NCI-H226 (cell line): ENCODE data around the gene AMN.

Experiments used
- DNase-seq: peaks from one replicate; pipeline ENCODE4 v3.0.0-alpha.2; 2015

AMN gene

GRCh38 chr14:102929241-102930137 lies 7.0 kb downstream of the AMN start:
- DNase-seq: no peak

GRCh38 chr14:102930138-102930752 lies 7.8 kb downstream of the AMN start:
- DNase-seq: no peak

- no peak for DNase-seq
Observed at GRCh38 chr14:102930753-102931579, 8.5 kb downstream of the AMN start.

GRCh38 chr14:102931580-102932285 lies 9.3 kb downstream of the AMN start:
- no peak for DNase-seq

- DNase-seq: no peak
Observed at GRCh38 chr14:102932484-102933248, 10.2 kb downstream of the AMN start.

GRCh38 chr14:102933618-102934231 lies 11.3 kb downstream of the AMN start:
- DNase-seq: no peak

- no peak for DNase-seq
Observed at GRCh38 chr14:102935756-102936155, 13.3 kb downstream of the AMN start.

GRCh38 chr14:102937331-102938175 lies 15.1 kb downstream of the AMN start:
- DNase-seq: no peak

- DNase-seq: no peak
Observed at GRCh38 chr14:102938191-102938590, 15.7 kb downstream of the AMN start.

- DNase-seq: no peak
Observed at GRCh38 chr14:102939329-102939728, 16.9 kb downstream of the AMN start.

- DNase-seq: no peak
Observed at GRCh38 chr14:102939820-102940561, 17.5 kb downstream of the AMN start.

- no peak for DNase-seq
Observed at GRCh38 chr14:102940729-102941362, 18.4 kb downstream of the AMN start.

GRCh38 chr14:102941419-102942011 lies 19.1 kb downstream of the AMN start:
- no peak for DNase-seq

GRCh38 chr14:102942069-102942468 lies 19.6 kb downstream of the AMN start:
- DNase-seq: no peak

GRCh38 chr14:102943454-102943853 lies 21.0 kb downstream of the AMN start:
- DNase-seq: no peak

GRCh38 chr14:102943979-102944378 lies 21.5 kb downstream of the AMN start:
- no peak for DNase-seq

GRCh38 chr14:102944448-102945330 lies 22.2 kb downstream of the AMN start:
- no peak for DNase-seq
